ENCODE measurements around the gene FOSL1.
"Not testable (repeated sequence)": the region's sequence is repeated elsewhere in the genome, so short reads cannot be mapped to it uniquely, and the experiment has no call there.

Gene FOSL1

GRCh38 chr11:65892661-65893317 lies 7.4 kb downstream of the FOSL1 start:
- no peak for TF ChIP-seq CTCF (IDR thresholded peaks at IDR 0.05; ENCODE audit: insufficient read depth, low read length, poor library complexity, severe bottlenecking)
- TF ChIP-seq EZH2phosphoT487 (conservative IDR thresholded peaks at IDR 0.05; ENCODE audit: low read length), result no peak
- Histone ChIP-seq H3K9me3 (ENCODE audit: insufficient read depth, low read length) (no peaks in the 10 kb centered on the region), H3K9me2 (replicated peaks; ENCODE audit: insufficient read depth, low read length) (no peaks in the 10 kb centered on the region), H3K79me2 (ENCODE audit: insufficient read depth, low read length) (peaks cover 14% of the 10 kb centered on the region), H3K9ac (ENCODE audit: low read length) (peak overlapping the region; percentile 93; the same call in 1 of the 2 replicates), H3K36me3 (ENCODE audit: low read length) (no peaks in the 10 kb centered on the region), H3K4me3 (ENCODE audit: insufficient read depth, low read length, poor library complexity, severe bottlenecking) (peak overlapping the region; percentile 7), H4K20me1 (ENCODE audit: low read depth, low read length) (no peaks in the 10 kb centered on the region), H3K27ac (ENCODE audit: low read depth, low read length) (peak overlapping the region; percentile 77), H2AFZ (ENCODE audit: low read depth, low read length, severe bottlenecking) (no peak overlapping the region), H3K4me2 (ENCODE audit: low read depth, low read length, poor library complexity, severe bottlenecking) (peak overlapping the region; percentile 93), H3F3A (ENCODE audit: insufficient read depth) (peaks cover 31% of the 10 kb centered on the region), H3K27me3 (ENCODE audit: low read length) (no peaks in the 10 kb centered on the region)

GRCh38 chr11:65892137-65892540 lies 8.0 kb downstream of the FOSL1 start:
- Histone ChIP-seq H3K27ac (ENCODE audit: low read depth, low read length) (peak overlapping the region; percentile 77), H3F3A (ENCODE audit: insufficient read depth) (peaks cover 31% of the 10 kb centered on the region), H3K4me3 (ENCODE audit: insufficient read depth, low read length, poor library complexity, severe bottlenecking) (peak overlapping the region; percentile 85), H3K9ac (ENCODE audit: low read length) (peak overlapping the region; percentile 93), H3K4me2 (ENCODE audit: low read depth, low read length, poor library complexity, severe bottlenecking) (peak overlapping the region; percentile 93), H3K79me2 (ENCODE audit: insufficient read depth, low read length) (peaks cover 18% of the 10 kb centered on the region)
- H3K9me2 ChIP-seq (replicated peaks; ENCODE audit: insufficient read depth, low read length); H3K9me3 ChIP-seq (ENCODE audit: insufficient read depth, low read length); H3K36me3 ChIP-seq (ENCODE audit: low read length); H2AFZ ChIP-seq (ENCODE audit: low read depth, low read length, severe bottlenecking); H3K27me3 ChIP-seq (ENCODE audit: low read length); H4K20me1 ChIP-seq (ENCODE audit: low read depth, low read length): not testable (repeated sequence)
- peak; percentile 7 for TF ChIP-seq CTCF (IDR thresholded peaks at IDR 0.05; ENCODE audit: insufficient read depth, low read length, poor library complexity, severe bottlenecking)

- Histone ChIP-seq H2AFZ (ENCODE audit: low read depth, low read length, severe bottlenecking) (no peak overlapping the region), H3K9me3 (ENCODE audit: insufficient read depth, low read length) (no peaks in the 10 kb centered on the region), H3F3A (ENCODE audit: insufficient read depth) (peaks cover 34% of the 10 kb centered on the region), H3K79me2 (ENCODE audit: insufficient read depth, low read length) (peaks cover 18% of the 10 kb centered on the region), H3K9ac (ENCODE audit: low read length) (peak overlapping the region; percentile 93), H3K4me2 (ENCODE audit: low read depth, low read length, poor library complexity, severe bottlenecking) (peak overlapping the region; percentile 93), H3K27ac (ENCODE audit: low read depth, low read length) (peak overlapping the region; percentile 77), H3K27me3 (ENCODE audit: low read length) (no peaks in the 10 kb centered on the region), H3K4me3 (ENCODE audit: insufficient read depth, low read length, poor library complexity, severe bottlenecking) (peak overlapping the region; percentile 85), H3K9me2 (replicated peaks; ENCODE audit: insufficient read depth, low read length) (no peaks in the 10 kb centered on the region), H3K36me3 (ENCODE audit: low read length) (no peaks in the 10 kb centered on the region), H4K20me1 (ENCODE audit: low read depth, low read length) (no peaks in the 10 kb centered on the region)
- TF ChIP-seq CTCF (IDR thresholded peaks at IDR 0.05; ENCODE audit: insufficient read depth, low read length, poor library complexity, severe bottlenecking) (peak; percentile 49), EZH2phosphoT487 (conservative IDR thresholded peaks at IDR 0.05; ENCODE audit: low read length) (no peak)
These were observed 8.7 kb downstream of the FOSL1 start for GRCh38 chr11:65891219-65892136.
